Activated CD4-positive, alpha-beta T cell treated with anti-CD3 and anti-CD28 coated beads for 48 hours (primary cell): Measurements from ENCODE around the gene ST14.
"Not testable (repeated sequence)": the region's sequence is repeated elsewhere in the genome, so short reads cannot be mapped to it uniquely, and the experiment has no call there.

Source experiments
- DNase-seq: peaks from one replicate; pipeline ENCODE4 v3.0.0-alpha.2; 2020

Gene ST14

DNA sequence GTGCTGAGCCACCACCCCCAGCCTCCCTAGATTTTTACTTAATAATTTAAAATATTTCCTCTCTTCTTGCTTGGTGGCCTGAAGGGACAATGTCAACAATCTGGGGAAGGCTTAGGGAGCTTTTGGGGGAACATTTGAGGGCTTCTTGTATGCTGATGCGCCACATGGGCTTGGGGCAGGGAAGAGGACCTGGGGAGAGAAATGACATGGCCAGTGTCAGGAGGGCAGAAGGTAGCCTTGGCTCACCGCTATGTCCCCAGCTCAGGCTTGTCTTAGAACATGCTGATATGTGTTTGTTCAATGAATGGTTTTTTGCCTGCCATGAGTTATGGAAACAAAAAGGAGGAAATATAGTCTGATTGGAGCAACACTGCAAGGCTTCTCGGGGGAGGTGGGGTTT, 51.6 kb downstream of the ST14 start:
- DNase-seq: no peak

DNA sequence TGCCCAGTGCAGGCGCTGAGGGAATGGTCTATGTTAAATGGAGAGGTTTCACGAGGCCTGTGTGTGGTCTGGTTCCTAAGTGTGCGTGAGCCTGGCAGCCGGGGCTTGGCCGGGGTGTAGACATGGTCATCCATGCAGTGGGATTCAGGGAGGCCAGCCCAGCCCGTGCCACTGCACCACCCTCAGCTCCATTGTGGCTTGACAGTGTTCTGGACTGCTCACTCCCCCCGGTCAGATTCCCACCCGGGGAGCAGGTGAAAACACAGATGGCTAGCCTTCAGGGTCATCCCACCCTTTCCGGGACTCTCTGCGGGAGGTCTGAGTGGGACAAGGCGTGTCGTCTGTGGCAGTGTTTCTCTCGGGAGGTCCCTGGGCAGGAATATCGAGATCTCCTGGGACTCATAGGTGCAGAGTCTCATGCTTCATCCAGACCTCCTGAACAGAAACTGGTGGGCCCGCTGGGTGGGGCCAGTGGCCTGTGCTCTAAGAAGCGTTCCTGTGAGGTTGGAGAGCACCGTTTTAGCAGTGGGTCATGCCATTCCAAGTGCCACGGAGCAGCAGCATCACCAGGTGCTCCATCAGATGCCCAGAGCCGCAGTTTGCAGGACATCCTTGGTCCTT, 52.3 kb downstream of the ST14 start:
- DNase-seq: no peak

DNA sequence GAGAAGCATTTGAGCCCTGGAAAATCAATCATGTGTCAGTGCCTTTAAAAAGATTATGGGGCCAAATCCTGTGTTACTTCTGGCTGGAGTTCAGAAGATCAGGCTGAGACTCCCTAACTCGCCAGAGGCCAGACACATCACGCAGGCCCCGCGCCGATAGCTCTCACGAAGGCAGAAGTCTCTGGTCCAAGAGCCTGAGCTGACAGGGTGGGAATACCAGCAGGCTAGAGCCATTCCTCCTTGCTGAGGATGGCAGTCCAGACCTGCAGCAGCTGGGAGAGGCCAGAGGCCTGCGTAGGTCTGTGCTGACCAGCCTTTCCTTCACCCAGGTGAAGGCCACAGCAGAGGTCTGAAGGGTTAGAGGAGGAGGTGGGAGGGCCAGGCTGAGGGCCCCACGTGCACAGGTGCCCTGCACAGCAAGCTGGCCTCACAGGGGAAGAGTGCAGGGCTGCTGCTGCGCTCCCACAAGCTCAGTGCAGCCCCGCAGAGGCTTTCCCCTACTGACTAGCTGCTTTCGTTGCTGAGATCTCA, 52.9 kb downstream of the ST14 start:
- no peak for DNase-seq

DNA sequence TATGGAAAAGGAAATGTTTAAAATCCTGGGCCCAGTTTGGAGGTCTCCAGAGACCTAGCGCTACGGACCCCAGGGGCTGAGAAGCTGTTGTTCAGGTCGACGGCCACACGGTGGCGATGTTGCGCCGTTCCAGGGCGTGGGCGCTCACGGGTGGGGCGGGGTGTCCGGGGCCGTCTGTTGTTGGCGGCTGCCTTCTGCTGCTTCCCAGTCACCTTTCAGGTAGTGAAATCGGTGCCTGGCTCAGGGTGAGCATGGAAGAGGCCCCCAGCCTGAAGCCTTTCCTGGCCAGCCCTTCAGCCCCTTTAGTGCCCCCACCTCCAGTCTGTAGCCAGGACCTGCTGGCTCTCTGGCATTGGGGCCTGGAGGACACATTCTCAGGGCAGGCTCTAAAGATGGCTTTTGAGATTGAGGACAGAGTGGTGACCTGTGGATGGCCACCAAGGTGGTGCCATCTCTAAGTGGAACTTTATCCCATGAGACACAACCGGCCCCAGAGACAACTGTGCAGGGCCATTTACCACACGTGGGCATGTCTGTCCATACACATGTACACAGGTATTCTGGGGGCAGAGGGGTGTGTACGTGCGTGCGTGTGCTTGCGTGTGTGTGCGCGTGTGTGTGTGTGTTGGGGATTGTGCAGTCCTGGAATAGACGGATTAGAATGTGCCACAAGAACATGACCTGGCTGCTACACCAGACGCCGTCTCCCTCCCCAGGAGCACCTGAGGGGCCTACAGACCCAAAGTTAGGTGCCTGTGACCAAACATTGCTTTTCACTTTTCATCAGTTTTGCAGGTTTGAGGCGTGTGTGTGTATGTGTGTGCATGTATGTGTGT, 53.8 kb downstream of the ST14 start:
- DNase-seq: peak; percentile 80

DNA sequence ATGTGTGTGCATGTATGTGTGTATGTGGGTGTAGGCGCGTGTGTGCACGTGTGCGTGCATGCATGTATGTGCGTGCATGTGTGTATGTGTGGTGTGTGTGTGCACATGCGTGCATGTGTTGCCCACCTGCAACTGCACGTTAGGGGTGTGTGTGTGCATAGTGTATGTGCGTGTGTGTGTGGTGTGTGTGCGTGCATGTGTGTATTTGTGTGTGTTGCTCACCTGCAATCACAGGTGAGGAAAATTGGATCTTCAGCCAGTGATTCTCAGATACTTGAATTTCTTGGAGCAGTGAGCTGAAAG, 54.3 kb downstream of the ST14 start:
- DNase-seq: no peak

DNA sequence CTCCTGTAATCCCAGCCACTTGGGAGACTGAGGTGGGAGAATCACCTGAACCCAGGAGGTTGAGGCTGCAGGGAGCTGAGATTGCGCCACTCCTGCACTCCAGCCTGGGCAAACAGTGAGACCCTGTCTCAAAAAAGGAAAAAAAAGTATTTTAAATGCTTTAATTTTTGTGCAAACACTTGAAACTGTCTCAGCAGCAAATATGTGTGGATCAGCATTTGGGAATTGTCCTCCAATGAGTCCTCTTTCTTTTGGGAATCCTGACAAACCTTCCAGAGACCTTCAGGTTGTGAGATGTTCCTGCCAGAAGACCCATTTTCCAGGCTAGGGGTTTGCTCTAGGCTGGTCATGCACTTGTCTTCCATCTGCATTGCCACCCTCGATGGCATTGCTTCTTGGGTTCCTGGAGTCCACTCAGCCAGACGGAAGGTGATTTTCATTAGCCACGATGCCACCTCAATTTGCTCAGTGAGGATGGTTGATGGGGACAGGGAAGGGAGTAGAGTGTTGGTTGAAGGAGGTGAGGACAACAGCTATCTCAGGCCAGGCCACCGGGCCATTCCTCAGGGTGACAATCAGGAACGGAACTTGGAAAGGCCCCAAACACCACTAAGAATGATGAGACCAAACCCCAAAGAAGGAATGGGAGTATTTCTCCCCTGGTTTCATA, 55.4 kb downstream of the ST14 start:
- DNase-seq: no peak

DNA sequence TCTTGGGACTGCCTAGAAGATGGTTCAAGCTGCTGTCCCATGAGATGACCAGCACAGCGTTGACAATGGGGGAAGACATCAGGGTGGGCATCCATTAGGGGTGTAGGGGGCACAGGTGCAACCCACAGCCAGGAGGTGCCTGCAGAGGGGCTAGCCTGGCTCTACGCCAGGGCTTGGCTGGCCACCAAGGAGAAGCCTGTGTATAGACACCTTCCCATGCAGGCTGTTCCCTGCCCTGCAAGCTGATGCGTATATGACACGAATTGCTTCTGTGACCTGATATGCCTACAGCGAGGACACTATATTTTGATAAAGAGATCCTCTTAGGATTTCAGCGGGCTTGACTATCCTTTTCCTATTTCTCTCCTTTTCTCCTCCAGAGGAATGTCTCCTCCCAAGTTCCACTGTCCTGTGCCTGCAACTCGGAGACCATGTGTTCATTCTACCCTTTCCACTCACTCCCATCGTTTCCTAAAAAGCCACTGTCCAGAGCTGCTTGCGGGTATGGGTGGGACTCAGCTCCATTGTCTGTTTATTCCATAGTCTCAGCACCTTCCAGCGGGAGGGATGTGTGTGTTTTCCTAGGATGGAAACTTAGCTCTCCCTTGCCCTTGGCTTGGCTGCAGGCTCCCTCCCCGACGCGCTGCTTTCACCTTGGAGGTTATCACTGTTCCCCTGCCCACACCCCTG, 56.1 kb downstream of the ST14 start:
- DNase-seq: no peak

DNA sequence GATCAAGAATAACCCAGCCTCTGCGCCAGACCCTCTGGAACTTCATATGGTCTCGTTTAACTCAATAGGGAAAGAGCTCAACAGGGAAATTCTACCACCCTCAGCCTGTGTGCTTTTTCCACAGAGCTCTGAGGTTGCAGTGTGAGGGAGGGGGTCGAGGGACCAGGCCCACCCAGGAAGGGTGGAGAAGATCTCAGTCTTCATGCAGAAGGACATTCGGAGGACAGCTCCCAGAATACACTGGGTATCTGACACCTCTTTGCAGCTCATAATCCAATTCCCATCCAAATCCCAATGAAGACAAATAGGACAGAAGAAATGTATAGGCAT, 56.6 kb downstream of the ST14 start:
- DNase-seq: no peak

DNA sequence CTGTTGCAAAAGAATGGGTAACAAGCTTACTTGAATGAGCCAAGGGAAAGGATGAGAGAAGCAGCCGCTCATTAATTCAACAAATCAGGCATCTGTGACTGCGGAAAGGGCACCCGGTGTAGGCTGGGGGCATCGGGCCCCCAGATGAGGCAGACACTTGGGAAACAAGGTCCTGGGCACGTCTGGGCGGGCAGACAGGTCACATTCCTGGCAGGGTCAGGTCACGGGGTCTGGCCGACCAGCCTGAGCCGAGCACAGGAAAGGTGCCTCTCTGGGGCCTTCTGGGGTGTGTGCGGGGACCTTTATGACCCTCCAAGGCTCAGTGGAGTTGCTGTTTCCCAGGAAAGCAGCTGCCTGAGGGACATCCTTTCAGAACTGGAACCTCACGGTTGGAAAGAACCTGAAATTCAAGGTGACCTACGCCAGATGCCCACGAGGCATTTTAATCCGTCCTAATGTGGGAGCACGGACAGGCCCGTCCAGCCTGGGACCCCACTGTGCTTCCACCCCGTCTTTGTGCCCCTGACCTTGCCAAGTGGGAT, 57.1 kb downstream of the ST14 start:
- DNase-seq: no peak

DNA sequence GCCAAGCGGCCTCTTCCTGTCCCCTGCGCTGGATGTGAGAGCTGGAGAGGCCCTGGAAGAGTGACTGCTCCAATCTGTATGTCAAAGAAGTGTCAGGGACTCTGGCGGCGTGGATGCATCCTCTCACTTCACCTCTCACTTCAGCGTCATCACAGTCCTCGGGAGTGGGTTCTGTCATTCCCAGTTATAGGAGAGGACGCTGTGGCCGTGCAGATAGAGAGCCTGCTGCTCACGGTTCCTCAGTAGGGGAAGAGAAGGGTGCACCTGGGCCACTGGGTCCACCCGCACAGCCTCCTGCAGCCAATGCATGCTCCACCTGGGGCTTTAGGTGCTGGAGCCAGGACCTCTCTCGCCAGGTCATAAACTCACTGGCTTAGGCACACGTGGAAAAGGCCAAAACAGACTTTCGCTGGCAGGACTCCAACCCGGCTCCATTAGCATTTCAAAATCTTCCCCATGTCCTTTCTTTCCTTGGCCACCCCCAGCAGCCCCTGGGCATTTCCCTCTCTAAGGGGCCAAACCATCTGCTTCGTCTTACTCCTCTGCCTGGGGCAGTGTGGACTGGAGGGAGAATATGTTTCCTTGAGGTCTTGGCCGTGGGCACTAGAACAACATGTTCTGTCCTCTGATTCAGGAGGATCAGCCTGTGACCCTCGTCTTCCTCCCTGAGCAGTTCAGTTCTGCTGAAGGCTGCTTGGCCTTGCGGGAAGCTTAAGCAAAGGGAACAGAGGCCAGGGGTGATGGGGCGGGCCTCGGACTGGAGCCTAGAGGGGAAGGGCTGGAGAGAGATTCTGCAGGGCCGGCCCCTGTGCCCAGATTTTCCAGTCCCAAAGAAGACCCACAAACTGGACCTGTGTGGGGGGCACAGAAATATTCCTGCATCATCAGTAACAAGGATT, 57.8 kb downstream of the ST14 start:
- no peak for DNase-seq

DNA sequence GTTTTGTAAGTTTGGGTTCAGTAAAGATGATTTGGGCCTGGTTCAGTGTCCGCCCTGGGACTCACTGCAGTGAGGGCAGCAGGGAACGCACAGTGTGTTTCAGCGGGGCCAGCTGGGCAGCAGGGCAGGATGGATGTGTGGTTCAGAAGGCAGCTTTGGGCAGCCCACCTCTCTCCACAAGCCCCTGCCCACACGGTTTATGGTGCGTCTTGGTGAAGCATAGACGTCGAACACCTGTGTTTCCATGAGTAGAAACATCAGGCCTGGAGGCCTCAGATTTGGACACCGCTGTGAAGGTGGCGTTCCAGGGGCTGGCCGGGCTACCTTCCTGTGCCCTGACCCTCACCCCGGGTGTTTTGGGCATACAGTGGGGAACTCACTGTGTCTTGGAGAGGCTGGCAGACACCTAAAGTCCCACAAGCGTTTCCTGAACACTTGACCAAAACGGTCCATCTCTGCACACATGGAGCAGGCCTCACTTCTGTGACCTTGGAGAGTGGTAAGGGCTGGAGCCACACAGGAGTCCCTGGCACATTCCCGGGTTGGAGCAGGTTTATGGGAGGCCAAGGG, 59.0 kb downstream of the ST14 start:
- no peak for DNase-seq

DNA sequence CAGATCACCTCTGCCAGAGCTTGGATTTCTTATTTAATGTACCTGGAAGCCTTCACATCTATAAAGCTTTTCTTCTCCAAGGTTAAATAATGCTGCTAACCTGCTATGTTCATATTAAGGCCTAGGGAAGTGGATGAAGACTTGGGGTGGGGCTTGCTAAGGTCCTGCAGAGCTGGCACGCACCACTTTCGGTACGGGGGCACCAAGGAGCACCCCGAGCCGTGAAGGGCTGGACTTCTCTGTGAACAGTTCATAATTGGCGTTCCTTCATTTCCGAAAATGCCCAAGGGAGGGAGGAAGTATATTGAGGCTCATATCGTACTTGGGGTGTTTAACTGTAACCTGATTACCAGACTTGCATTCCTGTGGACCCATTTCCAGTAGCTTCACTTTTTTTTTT, 59.6 kb downstream of the ST14 start:
- DNase-seq: no peak

DNA sequence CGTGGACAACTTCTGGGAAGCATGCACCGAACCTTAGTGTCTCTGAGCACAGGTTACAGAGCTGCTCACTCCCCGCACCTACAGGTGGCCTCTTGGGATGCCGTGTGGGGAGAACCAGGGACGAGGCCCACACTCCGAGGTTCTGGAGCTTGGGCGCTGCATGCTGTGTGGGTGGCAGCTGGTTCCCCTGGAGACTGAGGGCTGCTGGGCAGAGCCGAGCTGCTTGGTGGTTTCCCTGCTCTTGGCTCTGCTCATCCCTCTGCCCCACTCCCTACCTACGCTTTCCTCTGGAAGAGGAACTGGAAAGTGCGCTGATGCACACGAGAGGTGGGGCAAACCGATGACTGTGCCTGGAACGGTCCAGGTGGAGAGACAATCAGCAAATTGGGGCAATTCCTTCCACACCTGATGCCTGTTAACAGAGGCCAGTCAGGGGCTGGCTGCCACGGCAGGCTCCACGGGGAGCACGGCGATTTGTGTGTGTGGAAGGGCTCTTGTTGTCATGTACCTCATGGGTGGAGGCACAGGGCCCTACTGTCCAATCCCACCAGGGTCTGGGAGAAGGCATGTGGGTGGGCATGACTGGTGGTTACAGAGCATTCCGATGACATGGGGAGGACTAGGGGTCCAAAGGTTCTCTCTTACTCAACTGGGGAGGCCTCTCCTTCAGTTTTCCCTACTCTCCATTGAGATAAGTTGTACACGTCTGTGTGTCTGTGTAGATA, 60.9 kb downstream of the ST14 start:
- no peak for DNase-seq

DNA sequence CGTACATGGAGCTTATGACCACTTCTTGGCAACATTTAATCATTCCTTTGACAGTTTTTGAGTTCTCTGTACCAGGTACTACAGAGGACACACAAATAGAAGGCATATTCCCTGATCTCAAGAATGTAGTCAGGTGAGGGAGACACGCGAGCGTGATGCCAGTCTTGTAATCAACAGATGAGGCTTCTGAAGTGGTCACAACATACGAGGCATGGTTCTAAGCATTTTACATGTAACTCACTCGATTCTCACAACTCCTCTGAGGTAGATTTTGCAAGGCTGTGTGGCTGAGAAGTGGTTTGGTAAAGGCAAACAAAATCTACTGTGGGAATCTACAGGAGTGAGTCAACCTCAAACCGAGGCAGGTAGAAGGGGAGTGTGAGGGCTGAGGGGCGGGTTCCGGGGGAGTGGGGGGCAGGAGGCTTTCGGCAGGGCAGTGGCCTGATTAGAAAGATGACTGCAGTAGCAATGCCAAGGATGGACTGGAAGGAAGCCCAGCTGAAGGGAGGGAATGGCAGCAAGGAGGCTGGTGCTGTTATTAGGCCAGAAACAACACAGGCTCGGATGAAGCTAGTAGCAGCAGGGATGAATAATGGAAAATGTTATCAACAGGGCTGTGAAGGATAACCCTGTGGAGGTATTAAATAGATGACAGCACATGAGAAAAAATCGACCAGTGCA, 63.8 kb downstream of the ST14 start:
- DNase-seq: no peak

DNA sequence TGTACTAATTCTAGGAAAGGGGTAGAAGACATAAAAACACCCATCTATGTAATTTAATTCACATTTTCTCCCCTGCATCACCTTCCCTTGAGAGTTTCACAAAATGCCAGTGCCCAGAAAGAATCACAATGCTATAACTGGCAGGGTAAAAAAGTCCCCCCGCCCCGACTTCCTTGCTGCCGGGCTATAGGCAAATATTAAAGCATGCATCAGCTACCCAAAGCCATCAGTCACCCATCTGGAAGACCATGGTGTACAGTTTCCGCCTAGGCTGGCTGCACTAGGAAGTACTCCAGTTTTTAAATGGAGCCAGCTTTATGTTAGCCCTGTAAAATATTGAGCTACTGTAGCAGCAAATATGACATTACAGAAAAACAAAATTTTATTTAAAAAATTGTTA, 67.8 kb downstream of the ST14 start:
- no peak for DNase-seq

DNA sequence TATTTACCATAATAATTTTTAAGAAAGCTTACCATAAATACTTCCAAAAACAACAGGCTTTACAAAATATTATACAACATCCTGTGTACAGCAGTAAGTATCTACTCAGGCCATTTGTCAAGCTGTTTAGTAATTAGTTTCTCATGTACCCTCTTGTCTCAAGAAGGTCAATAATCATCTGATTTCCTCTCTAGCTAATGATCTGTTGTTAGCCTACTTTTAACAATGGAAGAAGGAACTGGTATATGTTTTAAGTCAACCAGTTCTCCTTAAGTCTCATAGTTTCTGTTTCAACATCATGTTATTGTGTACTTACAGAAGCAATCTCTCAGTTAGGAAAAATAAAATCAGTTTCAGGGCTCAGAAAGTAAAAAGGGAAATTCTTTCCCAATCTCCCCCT, 73.9 kb downstream of the ST14 start:
- DNase-seq: not testable (repeated sequence)

DNA sequence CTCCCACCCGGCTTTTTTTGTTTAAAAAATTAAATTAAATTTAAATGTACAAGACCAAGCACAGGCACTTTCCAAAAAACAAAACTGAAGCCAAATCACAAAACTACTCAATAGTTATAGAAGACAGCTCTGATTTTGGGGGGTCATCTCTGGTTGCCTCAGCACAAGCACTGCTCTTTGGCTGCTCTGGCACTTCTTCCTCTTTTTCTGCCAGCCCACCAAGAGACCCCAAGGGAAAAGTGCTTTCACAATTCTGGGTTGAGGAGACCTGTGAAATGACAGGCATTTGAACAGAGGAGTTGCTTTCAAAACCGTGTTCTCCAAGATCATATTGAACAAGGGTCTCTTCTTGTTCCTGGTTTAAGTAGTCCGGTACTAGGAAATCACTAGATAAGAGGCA, 74.3 kb downstream of the ST14 start:
- not testable (repeated sequence) for DNase-seq

DNA sequence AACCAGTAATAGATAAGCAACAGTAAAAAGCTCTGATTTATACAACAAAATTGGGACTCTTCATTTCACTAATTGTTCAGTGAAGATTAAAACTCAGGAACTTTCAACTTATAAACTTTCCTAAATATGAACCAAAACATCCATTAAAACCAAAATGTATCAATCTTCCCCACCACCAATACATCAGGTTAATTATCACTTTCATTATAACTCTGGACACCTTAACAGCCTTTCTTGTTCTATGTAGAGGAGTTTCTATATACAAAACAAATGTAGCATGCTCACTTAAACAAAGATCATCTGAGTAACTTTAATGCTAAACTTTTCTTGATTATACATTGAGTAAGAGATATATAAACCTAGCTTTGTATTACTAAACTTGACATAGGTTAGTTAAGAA, 74.7 kb downstream of the ST14 start:
- no peak for DNase-seq

DNA sequence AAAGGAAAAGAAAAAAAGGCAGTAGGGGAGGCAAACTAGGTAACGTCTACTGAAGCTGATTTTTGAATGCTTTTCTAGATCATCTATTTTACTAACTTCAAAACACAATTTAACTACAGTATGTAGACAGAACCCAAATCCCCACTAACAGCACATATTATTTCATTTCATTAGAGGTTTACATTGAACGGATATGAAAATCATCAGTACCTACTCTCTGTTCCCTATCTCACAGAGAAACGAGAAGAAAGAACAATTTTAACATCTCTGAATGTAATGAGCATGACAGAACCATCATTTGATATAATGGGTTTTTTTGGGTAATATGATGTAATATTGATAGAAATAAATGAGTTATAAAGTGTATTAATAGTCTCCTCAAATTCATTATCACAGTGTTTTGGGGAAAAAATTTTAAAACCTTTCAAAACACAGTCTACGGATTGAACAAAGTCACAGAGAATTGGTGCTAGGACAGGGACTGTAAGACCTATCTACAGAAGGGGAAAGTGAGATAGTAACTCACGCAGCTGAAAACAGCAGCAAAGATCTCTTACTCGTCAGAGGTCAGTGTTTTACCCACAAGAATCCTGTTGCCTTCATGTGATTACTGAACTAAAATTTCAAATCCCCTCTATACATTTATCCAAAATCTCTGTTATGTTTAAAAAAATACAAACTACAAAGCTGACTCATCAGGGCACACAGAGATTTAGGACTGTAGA, 77.9 kb downstream of the ST14 start:
- no peak for DNase-seq

DNA sequence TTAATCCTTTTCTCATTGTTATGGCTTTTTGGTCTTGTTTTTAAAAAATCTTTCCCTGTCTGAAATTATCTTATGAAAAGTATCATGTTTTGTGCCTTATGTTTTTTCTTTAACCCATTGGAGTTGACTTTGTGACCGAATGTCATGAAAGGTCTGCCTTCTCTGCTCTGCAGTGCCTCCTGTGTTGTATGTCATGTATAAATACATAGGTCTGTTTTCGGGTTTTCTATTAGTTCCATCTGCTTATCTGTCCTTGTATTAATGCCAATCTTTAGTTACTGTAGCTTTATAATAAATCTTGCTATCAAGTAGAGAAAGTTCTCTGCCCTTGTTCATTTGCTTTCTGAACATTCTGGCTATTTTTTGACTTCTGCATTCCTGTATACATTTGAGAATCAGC, 82.1 kb downstream of the ST14 start:
- DNase-seq: no peak
